ENCODE measurements around the gene RNU2-63P.
A peak's percentile ranks its signal among the peaks of the same experiment; 100 is the strongest.
"Not testable (repeated sequence)": the region's sequence is repeated elsewhere in the genome, so short reads cannot be mapped to it uniquely, and the experiment has no call there.

RNU2-63P gene

GRCh38 chr2:88028931-88029330 is 12.6 kb upstream of the RNU2-63P start:
- DNase-seq (ENCODE audit: low spot score) = no peak

- no peak for DNase-seq (ENCODE audit: low spot score)
These were observed 11.5 kb upstream of the RNU2-63P start for GRCh38 chr2:88027697-88028389.

DNA sequence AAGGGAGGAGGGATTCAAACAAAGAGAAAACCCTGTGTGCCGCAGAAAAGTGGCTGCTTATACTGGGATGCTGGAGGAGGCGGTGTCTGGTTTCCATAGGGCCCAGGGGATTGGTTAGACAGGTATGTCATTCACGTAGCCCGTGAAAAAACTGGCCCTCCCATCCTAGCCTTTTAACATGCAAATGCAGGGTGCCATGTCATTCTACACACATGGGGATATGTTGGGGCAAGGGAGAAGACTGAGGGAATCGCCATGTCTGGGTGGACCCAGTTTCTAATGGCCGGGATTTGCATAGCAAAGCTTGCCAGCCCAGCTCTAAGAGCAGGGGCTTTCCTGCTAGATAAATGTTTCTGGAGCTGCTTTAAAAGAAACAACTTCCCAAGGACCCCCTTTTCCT is 8.2 kb upstream of the RNU2-63P start:
- DNase-seq (ENCODE audit: low spot score) = no peak

- DNase-seq (ENCODE audit: low spot score) = no peak
These were observed 6.2 kb upstream of the RNU2-63P start for GRCh38 chr2:88022669-88022921.

DNA sequence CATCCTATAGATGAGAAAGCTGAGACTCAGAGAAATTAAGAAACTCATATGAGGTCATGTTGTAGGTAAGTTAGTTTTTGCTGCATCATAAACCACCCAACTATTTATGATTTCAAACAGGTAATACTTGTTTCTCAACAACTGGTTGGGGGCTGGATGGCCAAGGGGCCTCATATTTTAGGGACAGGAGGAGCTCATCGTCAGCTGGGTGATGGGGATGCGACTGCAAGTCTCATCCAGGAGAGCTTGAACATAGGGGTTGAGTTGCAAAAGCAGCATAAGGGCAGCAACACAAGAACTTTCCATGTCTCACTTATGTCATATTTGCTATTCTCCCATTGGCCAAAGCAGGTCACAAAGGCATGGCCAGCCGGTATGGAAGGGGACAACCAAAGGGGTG is 3.6 kb upstream of the RNU2-63P start:
- DNase-seq (ENCODE audit: low spot score) = no peak

DNA sequence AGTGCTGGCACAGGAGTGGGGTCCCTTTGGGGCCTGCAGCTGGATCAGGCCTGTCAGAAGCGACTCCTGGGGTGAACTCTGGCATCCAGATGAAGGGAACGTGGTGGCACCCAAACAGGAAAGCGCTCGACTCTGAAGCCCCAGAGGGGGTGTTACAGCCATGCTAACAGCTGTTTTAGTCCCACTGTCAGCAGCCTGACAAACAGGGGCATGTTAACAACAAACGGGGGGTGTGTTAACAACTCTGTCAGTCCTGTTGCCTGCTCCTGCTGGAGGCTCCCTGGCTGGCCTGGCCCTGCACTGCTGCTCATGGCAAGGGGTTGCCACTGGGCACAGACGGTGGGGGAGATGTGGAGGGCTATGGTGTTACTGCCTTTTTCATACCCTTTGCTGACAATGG is 2.6 kb upstream of the RNU2-63P start:
- no peak for DNase-seq (ENCODE audit: low spot score)

DNA sequence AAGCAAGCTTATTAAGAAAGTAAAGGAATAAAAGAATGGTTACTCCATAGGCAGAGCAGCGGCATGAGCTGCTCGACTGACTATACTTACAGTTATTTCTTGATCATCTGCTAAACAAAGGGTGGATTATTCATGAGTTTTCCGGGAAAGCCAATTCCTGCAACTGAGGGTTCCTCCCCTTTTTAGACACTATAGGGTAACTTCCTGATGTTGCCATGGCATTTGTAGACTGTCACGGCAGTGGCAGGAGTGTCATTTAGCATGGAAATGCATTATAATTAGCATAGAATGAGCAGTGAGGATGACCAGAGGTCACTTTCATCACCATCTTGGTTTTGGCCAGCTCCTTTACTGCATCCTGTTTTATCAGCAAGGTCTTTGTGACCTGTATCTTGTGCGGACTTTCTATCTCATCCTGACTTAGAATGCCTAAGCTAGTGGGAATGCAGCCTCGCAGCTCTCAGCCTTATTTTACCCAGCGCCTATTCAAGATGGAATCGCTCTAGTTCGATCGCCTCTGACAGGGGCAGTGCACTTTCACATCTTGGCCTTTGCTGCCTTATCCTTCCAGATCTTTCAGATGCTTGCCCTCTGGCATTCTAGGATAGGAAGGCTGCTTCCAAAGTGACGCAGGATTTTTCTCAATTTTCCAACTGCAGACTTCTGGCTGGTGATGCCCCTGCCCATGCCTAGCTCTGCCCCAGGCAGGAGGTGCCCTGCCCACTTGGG is 1.9 kb upstream of the RNU2-63P start:
- not testable (repeated sequence) for DNase-seq (ENCODE audit: low spot score)

- not testable (repeated sequence) for DNase-seq (ENCODE audit: low spot score)
These were observed 1.4 kb upstream of the RNU2-63P start for GRCh38 chr2:88017780-88018038.

DNA sequence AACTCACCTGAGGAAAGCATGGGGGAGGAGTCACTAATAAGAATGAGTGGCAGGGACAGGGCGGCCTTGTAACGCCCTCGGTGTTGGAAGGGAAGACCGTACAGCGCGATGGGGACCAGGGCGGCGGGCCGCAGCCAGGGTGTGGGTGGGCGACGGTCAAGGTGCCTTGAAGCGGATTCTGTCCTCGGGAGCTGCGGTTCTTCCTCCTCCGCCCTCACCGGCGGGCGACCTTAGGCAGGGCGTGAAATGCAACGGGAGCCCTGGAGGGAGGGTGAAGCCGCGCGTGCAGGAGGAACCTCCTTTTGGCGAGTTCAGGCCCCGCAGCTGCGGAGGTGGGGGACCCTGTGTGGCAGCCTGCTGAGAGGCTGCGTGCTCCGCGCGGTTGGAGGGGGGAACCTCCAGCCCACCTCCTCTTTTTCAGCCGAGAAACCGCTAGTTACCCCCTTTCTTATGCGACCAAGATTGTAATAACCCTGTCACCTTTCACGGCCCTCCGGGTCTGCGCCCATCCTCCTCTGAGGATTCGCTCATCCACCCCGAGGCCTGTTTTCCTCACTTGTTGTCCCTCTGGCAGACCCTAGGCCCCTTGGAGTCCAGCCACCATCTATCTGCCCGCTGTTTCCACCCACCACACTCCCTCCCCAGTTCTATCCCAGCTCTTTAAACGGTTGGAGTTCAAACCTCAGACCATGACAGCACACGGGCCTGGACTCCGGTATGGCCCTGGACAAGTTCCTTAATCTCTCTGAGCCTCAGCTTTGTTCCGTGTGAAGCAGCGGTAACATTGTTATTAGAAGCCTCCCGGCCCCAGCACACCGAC is 823 bp upstream of the RNU2-63P start:
- peak; percentile 74 for DNase-seq (ENCODE audit: low spot score)

GRCh38 chr2:88011011-88011410 is 5.3 kb downstream of the RNU2-63P start:
- DNase-seq (ENCODE audit: low spot score) = no peak

DNA sequence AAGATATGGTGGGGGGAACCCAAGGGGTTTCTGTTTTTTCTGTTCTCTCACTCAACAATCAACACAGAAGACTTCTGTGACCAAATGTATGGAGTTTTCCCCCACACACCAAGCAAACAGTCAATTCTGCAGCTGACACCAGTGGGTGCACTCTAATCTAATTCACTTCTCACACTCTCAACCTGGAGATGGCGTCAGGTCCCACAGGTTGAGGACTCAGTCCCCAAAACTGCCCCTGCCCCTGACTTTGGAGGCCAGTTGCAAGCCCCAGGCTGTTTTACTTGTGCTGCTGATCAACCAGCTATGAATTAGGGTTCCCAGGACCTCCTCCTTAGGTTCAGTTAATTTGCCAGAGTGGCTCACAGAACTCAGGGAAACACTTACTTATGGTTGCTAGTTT is 6.2 kb downstream of the RNU2-63P start:
- DNase-seq (ENCODE audit: low spot score) = no peak

- DNase-seq (ENCODE audit: low spot score) = no peak
These were observed 9.4 kb downstream of the RNU2-63P start for GRCh38 chr2:88006912-88007439.

- no peak for DNase-seq (ENCODE audit: low spot score)
These were observed 10.6 kb downstream of the RNU2-63P start for GRCh38 chr2:88005776-88006175.

DNA sequence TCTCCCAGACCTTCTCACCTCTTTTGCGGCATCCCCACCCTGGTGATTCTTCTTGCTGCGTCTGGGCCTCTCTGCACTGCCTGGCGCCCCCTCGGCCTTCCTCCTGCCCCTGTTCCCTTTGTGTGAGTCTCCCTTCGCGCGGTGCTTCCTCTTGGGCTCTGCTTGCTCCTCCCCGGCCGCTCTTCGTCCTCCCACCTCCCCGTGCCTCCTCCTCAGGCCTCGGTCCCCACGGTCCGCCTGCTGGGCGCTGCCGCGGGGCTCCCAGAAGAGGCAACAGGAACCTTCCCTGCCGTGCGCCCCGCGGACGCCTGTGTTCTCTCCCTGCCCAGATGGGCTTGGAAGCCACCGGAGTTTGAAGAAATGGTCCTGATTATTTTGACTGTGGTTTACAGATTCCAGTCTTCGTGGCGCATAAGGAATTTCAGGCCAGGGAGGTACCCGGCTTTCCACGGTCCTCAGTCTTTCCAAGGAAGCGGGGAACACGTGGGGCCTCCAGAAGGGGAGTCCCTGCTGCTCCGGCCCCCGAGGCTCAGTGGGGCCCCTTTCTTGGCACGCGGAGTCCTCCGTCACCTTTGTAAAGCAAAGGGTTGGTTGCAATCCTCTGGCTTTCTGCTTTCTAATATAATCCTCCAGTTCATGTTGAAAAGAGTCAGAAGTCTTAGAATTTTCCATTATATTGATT is 13.1 kb downstream of the RNU2-63P start:
- DNase-seq (ENCODE audit: low spot score) = no peak

DNA sequence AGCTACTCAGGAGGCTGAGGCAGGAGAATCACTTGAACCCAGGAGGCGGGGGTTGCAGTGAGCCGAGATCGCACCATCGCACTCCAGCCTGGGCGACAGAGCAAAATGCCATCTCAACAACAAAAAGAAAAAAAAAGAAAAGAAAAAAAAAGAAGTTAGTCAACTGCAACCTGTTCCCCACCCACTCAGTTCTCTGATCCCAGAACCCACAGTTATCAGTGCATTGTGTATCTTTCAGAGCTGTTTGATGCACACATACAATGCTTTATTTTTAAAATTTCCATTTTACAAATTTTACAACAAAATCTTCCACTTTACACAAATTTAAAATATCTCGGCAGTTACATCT is 14.0 kb downstream of the RNU2-63P start:
- DNase-seq (ENCODE audit: low spot score) = no peak

GRCh38 chr2:88000474-88000873 is 15.9 kb downstream of the RNU2-63P start:
- DNase-seq (ENCODE audit: low spot score) = not testable (repeated sequence)

- no peak for DNase-seq (ENCODE audit: low spot score)
These were observed 19.8 kb downstream of the RNU2-63P start for GRCh38 chr2:87996570-87996969.

GRCh38 chr2:87995756-87996155 is 20.6 kb downstream of the RNU2-63P start:
- no peak for DNase-seq (ENCODE audit: low spot score)

DNA sequence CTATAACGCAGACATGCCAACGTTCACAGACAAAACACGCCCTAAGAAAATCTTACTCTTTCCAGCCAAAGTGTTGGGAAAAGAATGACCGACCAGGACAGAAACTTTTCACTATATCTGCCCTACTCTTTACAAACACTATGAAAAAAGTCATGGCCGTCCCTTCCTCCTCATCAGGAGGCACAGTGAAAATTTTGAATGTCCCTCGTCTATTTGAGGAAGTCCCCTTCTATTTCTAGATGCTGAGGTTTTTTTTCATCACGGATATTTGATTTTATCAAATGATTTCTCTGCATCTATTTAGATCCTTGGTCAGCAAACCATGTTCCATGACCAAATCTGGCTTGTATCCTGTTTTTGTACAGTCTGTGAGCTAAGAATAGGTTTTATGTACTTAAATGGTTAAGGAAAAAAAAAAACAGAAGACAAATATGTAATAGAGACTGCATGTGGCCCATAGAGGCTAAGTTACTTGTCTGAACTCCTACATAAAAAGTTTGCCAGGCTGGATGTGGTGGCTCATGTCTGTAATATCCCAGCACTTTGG is 22.0 kb downstream of the RNU2-63P start:
- not testable (repeated sequence) for DNase-seq (ENCODE audit: low spot score)

DNA sequence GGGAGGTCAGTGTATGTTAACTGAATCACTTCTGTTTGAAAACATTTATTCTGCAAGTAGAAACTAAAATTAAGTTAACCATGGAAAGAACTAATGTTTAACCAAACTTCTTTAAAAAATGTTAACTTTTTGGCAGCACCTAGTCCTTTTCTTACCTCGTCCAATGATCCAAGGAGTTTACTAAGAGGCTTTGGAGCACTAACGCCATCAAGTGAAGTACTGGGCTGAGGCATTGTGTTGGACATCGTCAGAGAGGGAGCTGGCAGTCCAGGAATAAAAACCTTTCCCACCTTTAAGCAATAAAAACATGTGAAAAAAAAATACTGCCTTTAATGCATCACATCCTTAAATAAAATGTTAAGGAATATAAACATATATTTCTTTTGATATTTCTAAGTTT is 23.8 kb downstream of the RNU2-63P start:
- not testable (repeated sequence) for DNase-seq (ENCODE audit: low spot score)

GRCh38 chr2:87987473-87987872 is 28.9 kb downstream of the RNU2-63P start:
- not testable (repeated sequence) for DNase-seq (ENCODE audit: low spot score)

- DNase-seq (ENCODE audit: low spot score) = not testable (repeated sequence)
These were observed 30.4 kb downstream of the RNU2-63P start for GRCh38 chr2:87985902-87986301.
